Activated T-helper 2 cell treated with anti-CD3 and anti-CD28 coated beads, Interferon-gamma antibody, Interleukin-2, Interleukin-4, amounts not matched to agents 10 μg/mL and 5 μg/mL and 100 μg/mL, durations not matched to agents 14 hours and 24 hours and 36 hours (primary cell): ENCODE data around the gene TARBP1. TPM values are rescaled to one million over a fixed set of nuclear protein-coding genes. Genes with fewer than 3 reads are reported as not detected.
"Not testable (repeated sequence)": the region's sequence is repeated elsewhere in the genome, so short reads cannot be mapped to it uniquely, and the experiment has no call there.

Experiments
- DNase-seq: peaks from one replicate; pipeline ENCODE4 v3.0.0; 2021; ENCODE audit warnings: low spot score
- H3K27ac Mint-ChIP-seq: one replicate; pipeline ENCODE4 v1.8.0; 2021; ENCODE audit warnings: mixed read lengths
- H3K27me3 Mint-ChIP-seq: one replicate; pipeline ENCODE4 v1.8.0; 2021; ENCODE audit warnings: low read depth, mixed read lengths
- H3K36me3 Mint-ChIP-seq: one replicate; pipeline ENCODE4 v1.8.0; 2021; ENCODE audit warnings: low read depth, mixed read lengths
- H3K4me1 Mint-ChIP-seq: one replicate; pipeline ENCODE4 v1.8.0; 2021; ENCODE audit warnings: low read depth, mixed read lengths
- H3K4me3 Mint-ChIP-seq: one replicate; pipeline ENCODE4 v1.8.0; 2021; ENCODE audit warnings: low read depth, mild to moderate bottlenecking, moderate library complexity, mixed read lengths
- H3K9me3 Mint-ChIP-seq: one replicate; pipeline ENCODE4 v1.8.0; 2021; ENCODE audit warnings: mixed read lengths
- intact Hi-C: fragments of 100-400 bp; cut with micrococcal nuclease; formaldehyde crosslinking; loops from one replicate; pipeline ENCODE4 v1.15.1; 2023
- total RNA-seq: library from RNA; stranded (reverse); gene quantifications from 2 replicates; pipeline ENCODE4 v1.2.3, GENCODE V29; 2022

TARBP1 gene
- total RNA-seq, 1 donor from 2014 or later, result 79.7 TPM

GRCh38 chr1:234517110-234517802, 38.3 kb upstream of the TARBP1 start:
- peak overlapping the region; percentile 72 for H3K27ac Mint-ChIP-seq
- H3K27me3 Mint-ChIP-seq, result no peaks in the 10 kb centered on the region
- intact Hi-C loops, result no loop called here
- DNase-seq, result no peak
- no peaks in the 10 kb centered on the region for H3K9me3 Mint-ChIP-seq
- peak overlapping the region; percentile 7 for H3K4me3 Mint-ChIP-seq
- H3K4me1 Mint-ChIP-seq, result peaks cover 46% of the 10 kb centered on the region
- H3K36me3 Mint-ChIP-seq, result no peaks in the 10 kb centered on the region

- Mint-ChIP-seq H3K4me3 (no peak overlapping the region), H3K4me1 (peaks cover 41% of the 10 kb centered on the region), H3K27ac (no peak overlapping the region), H3K36me3 (no peaks in the 10 kb centered on the region), H3K27me3 (no peaks in the 10 kb centered on the region), H3K9me3 (no peaks in the 10 kb centered on the region)
- no peak for DNase-seq
- intact Hi-C loops, result no loop called here
Observed at GRCh38 chr1:234515821-234516241, 36.9 kb upstream of the TARBP1 start.

GRCh38 chr1:234515411-234515810, 36.4 kb upstream of the TARBP1 start:
- Mint-ChIP-seq H3K4me3 (no peak overlapping the region), H3K4me1 (peaks cover 38% of the 10 kb centered on the region), H3K9me3 (no peaks in the 10 kb centered on the region), H3K27me3 (no peaks in the 10 kb centered on the region), H3K27ac (peak overlapping the region; percentile 24), H3K36me3 (no peaks in the 10 kb centered on the region)
- intact Hi-C loops, result no loop called here
- DNase-seq, result no peak

DNA sequence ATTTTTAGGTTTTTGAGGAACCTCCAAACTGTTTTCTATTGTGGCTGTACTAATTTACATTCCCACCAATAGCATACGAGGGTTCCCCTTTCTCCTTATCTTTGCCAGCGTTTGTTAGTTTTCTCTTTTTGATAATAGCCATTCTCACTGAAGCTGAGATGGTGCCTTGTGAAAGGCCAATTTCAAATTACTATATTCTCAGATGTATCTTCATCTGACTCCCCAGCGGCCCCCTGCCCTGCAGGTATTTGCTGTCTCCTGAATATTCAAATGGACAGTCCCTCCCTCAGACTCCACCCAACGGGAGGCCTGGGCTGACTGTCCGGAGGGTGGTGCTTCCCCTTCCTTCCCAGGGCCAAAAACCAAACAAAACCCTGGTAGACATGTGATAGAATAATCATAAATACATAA, 33.5 kb upstream of the TARBP1 start:
- Mint-ChIP-seq H3K9me3 (no peaks in the 10 kb centered on the region), H3K4me3 (no peak overlapping the region), H3K27ac (no peak overlapping the region), H3K27me3 (no peaks in the 10 kb centered on the region), H3K36me3 (no peaks in the 10 kb centered on the region), H3K4me1 (peaks cover 32% of the 10 kb centered on the region)
- intact Hi-C loops, result no loop called here
- no peak for DNase-seq

DNA sequence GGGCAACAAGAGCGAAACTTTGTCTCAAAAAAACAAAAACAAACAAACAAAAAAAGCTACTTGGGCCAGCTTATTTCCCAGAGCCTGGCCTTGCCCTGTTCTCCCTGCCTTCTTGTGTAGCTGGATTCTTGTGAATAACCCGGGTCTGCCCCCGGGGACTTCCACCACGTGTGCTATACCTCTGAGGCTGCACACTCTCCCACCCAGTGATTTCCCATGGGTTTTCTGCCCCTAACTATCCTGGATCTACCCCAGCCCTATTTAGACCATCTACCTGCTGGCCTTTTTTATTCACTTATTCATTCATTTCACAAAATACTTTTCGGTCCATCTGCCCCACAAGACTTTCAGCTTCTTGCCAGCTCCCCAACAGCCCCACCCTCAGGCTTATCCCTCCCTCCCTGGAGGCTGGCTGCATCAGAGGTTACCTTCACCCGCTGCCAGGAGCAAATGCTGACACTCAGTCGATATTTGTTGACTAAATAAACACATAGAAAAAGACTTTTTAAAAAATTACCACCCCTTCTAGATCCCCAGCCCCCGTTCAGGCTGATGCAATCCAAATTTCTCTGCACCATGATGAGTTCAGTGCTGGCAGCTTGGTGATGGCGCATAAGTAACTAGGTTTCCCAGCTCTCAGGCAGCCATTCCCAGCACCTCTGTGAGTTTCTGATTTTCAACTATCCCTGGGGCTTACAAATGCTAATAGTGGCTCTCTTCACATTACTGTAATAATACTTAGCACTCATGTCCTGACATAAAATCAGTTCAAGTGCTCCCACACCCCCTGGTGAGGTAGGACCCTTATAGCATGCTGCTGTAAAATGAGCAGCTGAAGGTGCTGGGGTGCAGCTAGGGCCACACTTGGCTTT, 30.7 kb upstream of the TARBP1 start:
- Mint-ChIP-seq H3K27me3 (no peaks in the 10 kb centered on the region), H3K36me3 (peaks cover 14% of the 10 kb centered on the region), H3K4me1 (peaks cover 32% of the 10 kb centered on the region), H3K4me3 (no peak overlapping the region), H3K27ac (peak overlapping the region; percentile 44), H3K9me3 (peaks cover 15% of the 10 kb centered on the region)
- intact Hi-C loops, result no loop called here
- no peak for DNase-seq

GRCh38 chr1:234507626-234508387, 28.8 kb upstream of the TARBP1 start:
- H3K27ac Mint-ChIP-seq, result no peak overlapping the region
- intact Hi-C loops, result no loop called here
- H3K27me3 Mint-ChIP-seq, result no peaks in the 10 kb centered on the region
- peaks cover 45% of the 10 kb centered on the region for H3K4me1 Mint-ChIP-seq
- no peak overlapping the region for H3K4me3 Mint-ChIP-seq
- DNase-seq, result no peak
- H3K36me3 Mint-ChIP-seq, result peaks cover 31% of the 10 kb centered on the region
- H3K9me3 Mint-ChIP-seq, result peaks cover 32% of the 10 kb centered on the region

DNA sequence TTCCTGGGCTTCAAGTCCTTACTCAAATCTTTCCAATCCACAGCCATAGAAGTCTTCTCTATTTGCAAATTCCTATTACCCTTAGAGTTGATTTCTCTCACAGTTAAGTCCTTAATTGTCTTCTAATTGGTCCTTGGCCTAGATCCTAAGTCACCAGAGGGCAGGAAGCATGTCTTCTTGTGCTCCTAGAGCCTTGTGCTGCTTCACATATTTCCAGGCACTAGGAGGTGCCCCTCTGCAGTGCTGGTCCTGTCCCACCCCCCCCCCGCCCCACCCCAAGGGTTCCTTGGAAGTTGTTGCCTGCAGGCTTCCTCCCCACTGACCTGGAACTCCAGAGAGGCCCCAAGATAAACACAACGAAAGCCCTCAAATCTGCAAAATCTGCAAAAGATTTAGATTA, 28.1 kb upstream of the TARBP1 start:
- H3K27ac Mint-ChIP-seq, result no peak overlapping the region

DNA sequence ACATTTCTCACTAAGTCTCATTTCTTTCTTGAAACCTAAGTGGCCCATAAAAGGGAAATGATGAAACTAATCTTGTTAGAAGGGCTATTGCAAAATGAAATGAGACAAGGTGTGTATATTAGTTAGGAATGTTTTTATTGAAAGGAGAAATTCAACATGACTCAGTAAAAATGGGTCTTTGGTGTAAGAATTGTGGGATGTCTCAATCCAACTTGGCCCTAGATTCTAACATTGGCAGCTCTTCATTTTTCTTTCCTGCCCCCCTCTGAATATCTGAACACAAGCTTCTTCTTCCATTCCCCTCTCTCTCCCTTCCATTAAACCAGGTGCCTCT, 26.8 kb upstream of the TARBP1 start:
- H3K4me1 Mint-ChIP-seq, result peaks cover 59% of the 10 kb centered on the region
- intact Hi-C loops, result no loop called here
- peak overlapping the region; percentile 10 for H3K27ac Mint-ChIP-seq
- H3K4me3 Mint-ChIP-seq, result no peak overlapping the region
- H3K27me3 Mint-ChIP-seq, result no peaks in the 10 kb centered on the region
- peaks cover 42% of the 10 kb centered on the region for H3K36me3 Mint-ChIP-seq
- peaks cover 40% of the 10 kb centered on the region for H3K9me3 Mint-ChIP-seq
- no peak for DNase-seq

More for the DNA sequence above, 28.1 kb upstream of the TARBP1 start:
- intact Hi-C loops, result no loop called here
- H3K36me3 Mint-ChIP-seq, result peaks cover 32% of the 10 kb centered on the region
- no peak overlapping the region for H3K4me3 Mint-ChIP-seq
- DNase-seq, result no peak
- H3K27me3 Mint-ChIP-seq, result no peaks in the 10 kb centered on the region
- peaks cover 32% of the 10 kb centered on the region for H3K9me3 Mint-ChIP-seq
- H3K4me1 Mint-ChIP-seq, result peaks cover 46% of the 10 kb centered on the region

DNA sequence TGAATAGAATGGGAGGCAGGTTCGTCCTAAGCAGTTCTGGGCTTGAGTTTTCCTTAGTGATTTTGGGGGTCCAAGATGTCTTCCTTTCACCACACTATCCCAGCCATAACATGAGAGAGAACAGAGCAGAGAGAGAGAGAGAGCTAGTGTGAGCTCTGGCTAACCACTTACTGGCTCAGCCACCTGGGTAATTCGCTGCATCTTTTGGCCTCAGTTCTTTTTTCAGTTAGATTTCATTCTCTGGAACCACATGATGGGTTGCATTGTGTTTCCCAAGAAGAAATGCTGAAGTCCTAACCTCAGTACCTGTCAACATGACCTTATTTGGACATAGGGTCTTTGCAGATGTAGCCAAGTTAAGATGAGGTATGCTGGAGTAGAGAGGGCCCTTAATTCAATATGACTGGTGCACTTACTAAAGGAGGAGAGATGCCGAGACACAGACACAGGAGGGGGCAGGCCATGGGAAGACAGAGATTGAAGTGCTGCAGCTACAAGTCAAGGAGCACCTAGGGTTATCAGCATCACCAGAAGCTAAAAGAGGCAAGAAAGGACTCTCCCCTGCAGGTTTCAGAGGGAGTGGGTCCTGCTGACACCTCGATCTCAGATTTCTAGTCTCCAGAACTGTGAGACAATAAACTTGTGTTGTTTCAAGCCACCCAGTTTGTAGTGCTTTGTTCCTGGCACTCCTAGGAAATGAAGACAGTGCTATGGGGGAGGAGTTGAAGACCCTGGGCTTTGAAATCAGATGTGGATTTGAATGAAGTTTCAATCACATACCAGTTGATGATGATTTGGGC, 26.2 kb upstream of the TARBP1 start:
- Mint-ChIP-seq H3K27ac (peak overlapping the region; percentile 43), H3K4me3 (no peak overlapping the region)
- intact Hi-C loops, result no loop called here

GRCh38 chr1:234504251-234504650, 25.3 kb upstream of the TARBP1 start:
- DNase-seq, intact Hi-C loops, H3K27me3 Mint-ChIP-seq, H3K4me3 Mint-ChIP-seq: not testable (repeated sequence)
- peaks cover 40% of the 10 kb centered on the region for H3K9me3 Mint-ChIP-seq
- peaks cover 42% of the 10 kb centered on the region for H3K36me3 Mint-ChIP-seq
- H3K27ac Mint-ChIP-seq, result peak overlapping the region; percentile 43
- H3K4me1 Mint-ChIP-seq, result peaks cover 65% of the 10 kb centered on the region

More for the DNA sequence above, 26.2 kb upstream of the TARBP1 start:
- H3K36me3 Mint-ChIP-seq, result peaks cover 42% of the 10 kb centered on the region
- no peak for DNase-seq
- peaks cover 64% of the 10 kb centered on the region for H3K4me1 Mint-ChIP-seq
- no peaks in the 10 kb centered on the region for H3K27me3 Mint-ChIP-seq
- peaks cover 40% of the 10 kb centered on the region for H3K9me3 Mint-ChIP-seq

GRCh38 chr1:234503193-234504050, 24.4 kb upstream of the TARBP1 start:
- Mint-ChIP-seq H3K36me3 (peaks cover 42% of the 10 kb centered on the region), H3K9me3 (peaks cover 40% of the 10 kb centered on the region), H3K27ac (peak overlapping the region; percentile 53), H3K4me3 (no peak overlapping the region), H3K27me3 (no peaks in the 10 kb centered on the region), H3K4me1 (peaks cover 71% of the 10 kb centered on the region)
- no peak for DNase-seq
- intact Hi-C loops, result no loop called here
